OCI-LY3 (cell line): ENCODE results near the gene TNS1.

ENCODE experiments used
- H2AFZ ChIP-seq: fragments of 200-600, 300-600 bp; shearing (Covaris generic); 2 replicates; pipeline ENCODE4 v1.6.0; 2014; ENCODE audit warnings: antibody characterized with exemption, low read depth, low read length
- H3K27ac ChIP-seq: fragments of 200-600, 300-600 bp; sonication (generic); 2 replicates; pipeline ENCODE4 v1.5.1; 2014; ENCODE audit warnings: mild to moderate bottlenecking, low read length, moderate library complexity, mixed read lengths
- H3K27me3 ChIP-seq: fragments of 200-600, 300-600 bp; sonication (generic); 2 replicates; pipeline ENCODE4 v1.6.1; 2014; ENCODE audit warnings: low read depth, low read length, mixed read lengths
- H3K36me3 ChIP-seq: fragments of 200-600, 300-600 bp; sonication (generic); replicated peaks from 2 replicates; pipeline ENCODE3; 2014; ENCODE audit warnings: low read depth, low read length, mixed read lengths
- H3K4me1 ChIP-seq: fragments of 300-600, 200-600 bp; sonication (generic); 2 replicates; pipeline ENCODE4 v1.6.1; 2014; ENCODE audit warnings: low read length, mixed read lengths
- H3K4me2 ChIP-seq: fragments of 200-600, 300-600 bp; sonication (generic); 2 replicates; pipeline ENCODE4 v1.6.1; 2014; ENCODE audit warnings: low read length, mixed read lengths
- H3K4me3 ChIP-seq: fragments of 300-600, 200-600 bp; sonication (generic); 2 replicates; pipeline ENCODE4 v1.5.1; 2014; ENCODE audit warnings: antibody characterized with exemption, mild to moderate bottlenecking, low read length, moderate library complexity
- H3K79me2 ChIP-seq: fragments of 300-600, 200-600 bp; shearing (Covaris generic); 2 replicates; pipeline ENCODE4 v1.6.1; 2014; ENCODE audit warnings: mild to moderate bottlenecking, low read length, mixed read lengths
- H3K9ac ChIP-seq: fragments of 300-600, 200-600 bp; shearing (Covaris generic); 2 replicates; pipeline ENCODE4 v1.6.0; 2014; ENCODE audit warnings: mild to moderate bottlenecking, low read length, moderate library complexity
- H3K9me3 ChIP-seq: fragments of 200-600, 300-600 bp; shearing (Covaris generic); 2 replicates; pipeline ENCODE4 v1.6.1; 2014; ENCODE audit warnings: low read length, mixed read lengths; ENCODE audit not compliant: insufficient read depth
- H4K20me1 ChIP-seq: fragments of 200-600, 300-600 bp; sonication (generic); 2 replicates; pipeline ENCODE4 v1.6.1; 2016; ENCODE audit warnings: low read length, mixed read lengths; ENCODE audit not compliant: insufficient read depth
- CTCF ChIP-seq: fragments of 200-600, 300-600 bp; sonication (generic); IDR thresholded peaks from 2 replicates; pipeline ENCODE4 v1.5.1; 2014; ENCODE audit warnings: antibody characterized with exemption, low read length, low read depth
- EZH2phosphoT487 ChIP-seq: fragments of 200-600 bp; shearing (Covaris generic); IDR thresholded peaks from 2 replicates; pipeline ENCODE4 v1.6.1; 2018; ENCODE audit warnings: antibody characterized with exemption, mixed run types, low read depth

Gene TNS1

GRCh38 chr2:217954971-217955740, 47.6 kb downstream of the TNS1 start:
- Histone ChIP-seq H3K36me3 (no peaks in the 10 kb centered on the region), H3K4me3 (no peak overlapping the region), H3K27ac (no peak overlapping the region), H3K4me1 (no peaks in the 10 kb centered on the region), H3K9ac (no peak overlapping the region), H3K9me3 (no peaks in the 10 kb centered on the region), H2AFZ (no peak overlapping the region), H3K79me2 (no peaks in the 10 kb centered on the region), H4K20me1 (no peaks in the 10 kb centered on the region), H3K4me2 (no peak overlapping the region), H3K27me3 (no peaks in the 10 kb centered on the region; the same call in 1 of the 2 replicates)
- TF ChIP-seq EZH2phosphoT487 (no peak), CTCF (no peak)

GRCh38 chr2:217954469-217954868, 48.3 kb downstream of the TNS1 start:
- Histone ChIP-seq H3K4me2 (no peak overlapping the region), H3K4me3 (no peak overlapping the region), H4K20me1 (no peaks in the 10 kb centered on the region), H3K79me2 (no peaks in the 10 kb centered on the region), H3K9ac (no peak overlapping the region), H3K9me3 (no peaks in the 10 kb centered on the region), H2AFZ (no peak overlapping the region), H3K27ac (no peak overlapping the region), H3K36me3 (no peaks in the 10 kb centered on the region), H3K4me1 (no peaks in the 10 kb centered on the region), H3K27me3 (no peaks in the 10 kb centered on the region; the same call in 1 of the 2 replicates)
- TF ChIP-seq EZH2phosphoT487, result no peak
- no peak for TF ChIP-seq CTCF

- no peak for TF ChIP-seq EZH2phosphoT487
- TF ChIP-seq CTCF, result no peak
- H3K9ac ChIP-seq, result no peak overlapping the region
- H3K27ac ChIP-seq, result no peak overlapping the region
- no peak overlapping the region for H2AFZ ChIP-seq
- no peak overlapping the region for H3K4me3 ChIP-seq
- no peaks in the 10 kb centered on the region for H3K79me2 ChIP-seq
- no peaks in the 10 kb centered on the region for H4K20me1 ChIP-seq
- no peaks in the 10 kb centered on the region for H3K9me3 ChIP-seq
- H3K4me1 ChIP-seq, result no peaks in the 10 kb centered on the region
- H3K27me3 ChIP-seq, result no peaks in the 10 kb centered on the region; the same call in 1 of the 2 replicates
- no peak overlapping the region for H3K4me2 ChIP-seq
- no peaks in the 10 kb centered on the region for H3K36me3 ChIP-seq
Measured at GRCh38 chr2:217954051-217954450, 48.7 kb downstream of the TNS1 start.

GRCh38 chr2:217953531-217953932, 49.3 kb downstream of the TNS1 start:
- Histone ChIP-seq H3K27ac (no peak overlapping the region), H3K4me1 (no peaks in the 10 kb centered on the region), H3K4me2 (no peak overlapping the region), H3K9ac (no peak overlapping the region), H3K4me3 (no peak overlapping the region), H3K79me2 (no peaks in the 10 kb centered on the region), H3K9me3 (no peaks in the 10 kb centered on the region), H2AFZ (no peak overlapping the region), H3K27me3 (no peaks in the 10 kb centered on the region; the same call in 1 of the 2 replicates), H3K36me3 (no peaks in the 10 kb centered on the region), H4K20me1 (no peaks in the 10 kb centered on the region)
- TF ChIP-seq EZH2phosphoT487 (no peak), CTCF (no peak)
